Mesenchymal stem cell (in vitro differentiated cells and primary cell): ENCODE measurements around the gene NTN5.
A peak's percentile ranks its signal among the peaks of the same experiment; 100 is the strongest.

ENCODE experiments used
- DNase-seq: peaks from one replicate; pipeline ENCODE4 v3.0.0-alpha.2; 2013
- H2AFZ ChIP-seq: one replicate; pipeline ENCODE4 v1.6.1; 2013; ENCODE audit warnings: low read depth, mild to moderate bottlenecking, control low read depth, inconsistent platforms, low read length, moderate library complexity
- H2AK5ac ChIP-seq: 2 replicates; pipeline ENCODE4 v1.6.1; 2013; ENCODE audit warnings: low read length, moderate library complexity, mild to moderate bottlenecking, inconsistent platforms; ENCODE audit not compliant: severe bottlenecking
- H2BK120ac ChIP-seq: one replicate; pipeline ENCODE4 v1.6.1; 2013; ENCODE audit warnings: low read depth, mild to moderate bottlenecking, inconsistent platforms, low read length, moderate library complexity
- H2BK12ac ChIP-seq, 2 experiments: one replicate each; pipeline ENCODE4 v1.6.1; 2013; ENCODE audit warnings: inconsistent platforms in 2 of 2, low read length in 2 of 2, mild to moderate bottlenecking in 2 of 2, moderate library complexity in 2 of 2, control low read depth in 1 of 2
- H2BK15ac ChIP-seq: one replicate; pipeline ENCODE4 v1.6.1; 2013; ENCODE audit warnings: mild to moderate bottlenecking, low read depth, inconsistent platforms; ENCODE audit not compliant: poor library complexity, severe bottlenecking
- H2BK5ac ChIP-seq: 2 replicates; pipeline ENCODE4 v1.6.1; 2013; ENCODE audit warnings: low read depth, mild to moderate bottlenecking, low read length, control low read depth, inconsistent platforms; ENCODE audit not compliant: poor library complexity, severe bottlenecking
- H3K14ac ChIP-seq, 2 experiments: one replicate each; pipeline ENCODE4 v1.6.1; 2013; ENCODE audit warnings: inconsistent platforms in 2 of 2, low read length in 2 of 2, control low read depth in 1 of 2, mild to moderate bottlenecking in 1 of 2, moderate library complexity in 1 of 2
- H3K18ac ChIP-seq, 2 experiments: one replicate each; pipeline ENCODE4 v1.6.1; 2013; ENCODE audit warnings: inconsistent platforms in 2 of 2, low read length in 2 of 2, control low read depth in 1 of 2, low read depth in 1 of 2, mild to moderate bottlenecking in 1 of 2
- H3K23ac ChIP-seq, 2 experiments: one replicate each; pipeline ENCODE4 v1.6.1; 2013; ENCODE audit warnings: inconsistent platforms in 2 of 2, low read length in 2 of 2, mild to moderate bottlenecking in 2 of 2, moderate library complexity in 2 of 2, control low read depth in 1 of 2
- H3K27ac ChIP-seq: 2 replicates; pipeline ENCODE4 v1.5.1; 2013; ENCODE audit warnings: mild to moderate bottlenecking, moderate library complexity, low read length, control low read depth, inconsistent platforms; ENCODE audit not compliant: poor library complexity, severe bottlenecking
- H3K27me3 ChIP-seq, 2 experiments: 2 replicates each; pipeline versions ENCODE4 v1.6.1 to v1.7.0; 2013; ENCODE audit warnings: low read length in 2 of 2, mild to moderate bottlenecking in 2 of 2, moderate library complexity in 2 of 2, control low read depth in 1 of 2, inconsistent platforms in 1 of 2; ENCODE audit not compliant: control insufficient read depth in 1 of 2, insufficient read depth in 1 of 2
- H3K36me3 ChIP-seq, 2 experiments: 2 replicates each; pipeline versions ENCODE4 v1.6.1 to v1.7.0; 2013; ENCODE audit warnings: low read length in 2 of 2, control low read depth in 1 of 2, inconsistent platforms in 1 of 2, low read depth in 1 of 2, mild to moderate bottlenecking in 1 of 2; ENCODE audit not compliant: insufficient read depth in 2 of 2, control insufficient read depth in 1 of 2
- H3K4ac ChIP-seq, 2 experiments: one replicate each; pipeline ENCODE4 v1.6.1; 2013; ENCODE audit warnings: inconsistent platforms in 2 of 2, low read length in 2 of 2, mild to moderate bottlenecking in 2 of 2, moderate library complexity in 2 of 2, control low read depth in 1 of 2, low read depth in 1 of 2
- H3K4me1 ChIP-seq: 2 replicates; pipeline ENCODE4 v1.6.1; 2013; ENCODE audit warnings: low read depth, low read length, control low read depth; ENCODE audit not compliant: control insufficient read depth, insufficient read depth
- H3K4me2 ChIP-seq: 2 replicates; pipeline ENCODE4 v1.6.1; 2013; ENCODE audit warnings: low read length, mild to moderate bottlenecking, inconsistent platforms; ENCODE audit not compliant: poor library complexity, severe bottlenecking
- H3K4me3 ChIP-seq, 2 experiments: 2 replicates each; pipeline versions ENCODE4 v1.5.1 to v1.7.0; 2013; ENCODE audit warnings: low read length in 2 of 2, mild to moderate bottlenecking in 2 of 2, control low read depth in 1 of 2, low read depth in 1 of 2; ENCODE audit not compliant: insufficient read depth in 1 of 2
- H3K79me1 ChIP-seq: replicated peaks from 2 replicates; pipeline ENCODE4 v1.6.1; 2013; ENCODE audit warnings: mild to moderate bottlenecking, control low read depth, low read length, inconsistent platforms; ENCODE audit not compliant: poor library complexity, severe bottlenecking
- H3K9ac ChIP-seq: 2 replicates; pipeline ENCODE4 v1.7.0; 2013; ENCODE audit warnings: mild to moderate bottlenecking, low read length, moderate library complexity
- H3K9me3 ChIP-seq: 2 replicates; pipeline ENCODE4 v1.7.0; 2013; ENCODE audit warnings: mild to moderate bottlenecking, low read length; ENCODE audit not compliant: control insufficient read depth
- H4K8ac ChIP-seq: one replicate; pipeline ENCODE4 v1.6.1; 2013; ENCODE audit warnings: inconsistent platforms, mild to moderate bottlenecking, low read length, moderate library complexity
- H4K91ac ChIP-seq: one replicate; pipeline ENCODE4 v1.6.1; 2013; ENCODE audit warnings: mild to moderate bottlenecking, low read length, inconsistent platforms
- WGBS: methylation state at CpG from one replicate; pipeline ENCODE4 v1.1.7; 2013; ENCODE audit warnings: mixed read lengths; 5-methylcytosine and 5-hydroxymethylcytosine counted together

The NTN5 gene

GRCh38 chr19:48637449-48637947 is 35.3 kb downstream of the NTN5 start:
- H3K9me3 ChIP-seq = no peaks in the 10 kb centered on the region
- peak overlapping the region; percentile 99 for H3K9ac ChIP-seq
- peak; percentile 99 for DNase-seq
- H3K4ac ChIP-seq = peak overlapping the region; percentile 22 to 92
- no peak overlapping the region for H2AFZ ChIP-seq
- peak overlapping the region; percentile 45 for H4K8ac ChIP-seq
- peak overlapping the region; percentile 86 for H2BK120ac ChIP-seq
- H2AK5ac ChIP-seq = peak overlapping the region; percentile 10
- no peak overlapping the region for H3K23ac ChIP-seq
- no peak overlapping the region for H2BK12ac ChIP-seq
- H3K27ac ChIP-seq = peak overlapping the region; percentile 93
- H3K4me3 ChIP-seq = peak overlapping the region; percentile 53 to 81
- H3K36me3 ChIP-seq = peaks cover 0 to 14% of the 10 kb centered on the region in 2 experiments
- under 1% methylated on average over 36 of the region's 38 CpGs for WGBS
- peaks cover 0 to 7% of the 10 kb centered on the region in 2 experiments for H3K27me3 ChIP-seq
- H3K79me1 ChIP-seq = no peaks in the 10 kb centered on the region
- no peak overlapping the region for H2BK5ac ChIP-seq
- peak overlapping the region in 1 of 2 experiments; percentile 97 for H3K18ac ChIP-seq
- peaks cover 36% of the 10 kb centered on the region for H3K4me1 ChIP-seq
- no peak overlapping the region for H4K91ac ChIP-seq
- peak overlapping the region; percentile 60 for H2BK15ac ChIP-seq
- H3K14ac ChIP-seq = peak overlapping the region in 1 of 2 experiments; percentile 40
- peak overlapping the region; percentile 72 for H3K4me2 ChIP-seq

GRCh38 chr19:48636859-48637448 is 35.9 kb downstream of the NTN5 start, which contains the start of gene DBP:
Gene DBP, minus strand, starts transcription at chr19:48637379. Its CDS starts 385 bp downstream, at chr19:48636994.
- H2BK15ac ChIP-seq = peak within 1 kb of the TSS; percentile 60
- peaks cover 37% of the 10 kb centered on the region for H3K4me1 ChIP-seq
- peaks cover 0 to 7% of the 10 kb centered on the region in 2 experiments for H3K27me3 ChIP-seq
- WGBS = 2% methylated on average over 39 of the region's 40 CpGs
- peak within 1 kb of the TSS; percentile 36 for H2AFZ ChIP-seq
- H3K4me2 ChIP-seq = peak within 1 kb of the TSS; percentile 72
- peak within 1 kb of the TSS; percentile 5 for H2BK5ac ChIP-seq
- peak within 1 kb of the TSS; percentile 48 to 97 for H3K18ac ChIP-seq
- peak within 1 kb of the TSS; percentile 70 for H4K91ac ChIP-seq
- H2BK12ac ChIP-seq = peak within 1 kb of the TSS in 1 of 2 experiments; percentile 79
- peak within 1 kb of the TSS; percentile 11 to 58 for H3K14ac ChIP-seq
- peak within 1 kb of the TSS; percentile 93 for H3K27ac ChIP-seq
- peak within 1 kb of the TSS; percentile 45 for H4K8ac ChIP-seq
- DNase-seq = no peak
- peak within 1 kb of the TSS in 1 of 2 experiments; percentile 48 for H3K23ac ChIP-seq
- peak within 1 kb of the TSS; percentile 99 for H3K9ac ChIP-seq
- H3K9me3 ChIP-seq = no peaks in the 10 kb centered on the region
- H3K36me3 ChIP-seq = peaks cover 0 to 14% of the 10 kb centered on the region in 2 experiments
- H3K4me3 ChIP-seq = peak within 1 kb of the TSS; percentile 53 to 81
- H2BK120ac ChIP-seq = peak within 1 kb of the TSS; percentile 86
- H2AK5ac ChIP-seq = peak within 1 kb of the TSS; percentile 10
- peak within 1 kb of the TSS; percentile 53 to 92 for H3K4ac ChIP-seq
- H3K79me1 ChIP-seq = no peaks in the 10 kb centered on the region

GRCh38 chr19:48635966-48636858 is 36.6 kb downstream of the NTN5 start:
- Histone ChIP-seq H3K18ac (peak overlapping the region; percentile 48 to 70), H4K91ac (peak overlapping the region; percentile 45), H3K23ac (no peak overlapping the region), H2BK12ac (peak overlapping the region; percentile 38 to 79), H3K4me1 (peaks cover 37% of the 10 kb centered on the region), H2AFZ (peak overlapping the region; percentile 73), H3K36me3 (peaks cover 4 to 14% of the 10 kb centered on the region in 2 experiments), H3K27me3 (peaks cover 0 to 7% of the 10 kb centered on the region in 2 experiments), H3K4me2 (peak overlapping the region; percentile 72), H3K9ac (peak overlapping the region; percentile 99), H3K79me1 (no peaks in the 10 kb centered on the region), H2BK15ac (peak overlapping the region; percentile 74), H2AK5ac (no peak overlapping the region), H2BK5ac (no peak overlapping the region), H3K27ac (no peak overlapping the region), H2BK120ac (peak overlapping the region; percentile 57), H4K8ac (peak overlapping the region; percentile 77), H3K14ac (peak overlapping the region; percentile 58 to 83), H3K4me3 (peak overlapping the region; percentile 68 to 81), H3K4ac (peak overlapping the region; percentile 18 to 53), H3K9me3 (no peaks in the 10 kb centered on the region)
- no peak for DNase-seq
- 9% methylated on average over 32 of the region's 35 CpGs for WGBS
